AG04450 (cell line): ENCODE measurements around the gene SLC2A11. TPM values are rescaled to one million over a fixed set of nuclear protein-coding genes. Genes with fewer than 3 reads are reported as not detected.
A peak's percentile ranks its signal among the peaks of the same experiment; 100 is the strongest.

Experiments
- CTCF ChIA-PET: fragments of 300-600, 350-600 bp; formaldehyde crosslinking; extraction: SDS; loops from one replicate; lab custom pipeline; 2022; ENCODE audit warnings: antibody characterized with exemption, inconsistent platforms; lab: Charles Lee
- POLR2A ChIA-PET: fragments of 350-600 bp; formaldehyde crosslinking; extraction: SDS; loops from one replicate; lab custom pipeline; 2021; ENCODE audit warnings: antibody characterized with exemption, inconsistent platforms; lab: Yijun Ruan, JAX
- DNase-seq: peaks from one replicate; pipeline ENCODE4 v3.0.0-alpha.2; 2011; ENCODE audit warnings: low read depth, low spot score
- H3K27ac ChIP-seq: one replicate; pipeline ENCODE4 v1.5.1; 2012; ENCODE audit warnings: low read depth, low read length, control low read depth
- H3K27me3 ChIP-seq: one replicate; pipeline ENCODE4 v1.6.0; 2012; ENCODE audit warnings: low read length; ENCODE audit not compliant: control insufficient read depth, insufficient read depth
- H3K4me3 ChIP-seq: 2 replicates; pipeline ENCODE4 v1.5.1; 2011; ENCODE audit warnings: mild to moderate bottlenecking, low read depth, low read length, control low read depth
- H3K9me3 ChIP-seq: 2 replicates; pipeline ENCODE4 v1.5.1; 2012; ENCODE audit warnings: low read length; ENCODE audit not compliant: control insufficient read depth, insufficient read depth
- polyA plus RNA-seq: library from polyadenylated mRNA; depleted of rRNA; stranded (reverse); fragments of >200 nt; gene quantifications from 2 replicates; pipeline ENCODE4 v1.2.3, GENCODE V29; 2011
- TF ChIP-seq, protein P1 (sequence below): IDR thresholded peaks from 2 replicates; pipeline ENCODE4 v1.5.1; 2011; ENCODE audit warnings: low read depth, low read length, control low read depth, inconsistent platforms

Gene SLC2A11
- polyA plus RNA-seq, 1 experiment: 7.5 TPM

DNA sequence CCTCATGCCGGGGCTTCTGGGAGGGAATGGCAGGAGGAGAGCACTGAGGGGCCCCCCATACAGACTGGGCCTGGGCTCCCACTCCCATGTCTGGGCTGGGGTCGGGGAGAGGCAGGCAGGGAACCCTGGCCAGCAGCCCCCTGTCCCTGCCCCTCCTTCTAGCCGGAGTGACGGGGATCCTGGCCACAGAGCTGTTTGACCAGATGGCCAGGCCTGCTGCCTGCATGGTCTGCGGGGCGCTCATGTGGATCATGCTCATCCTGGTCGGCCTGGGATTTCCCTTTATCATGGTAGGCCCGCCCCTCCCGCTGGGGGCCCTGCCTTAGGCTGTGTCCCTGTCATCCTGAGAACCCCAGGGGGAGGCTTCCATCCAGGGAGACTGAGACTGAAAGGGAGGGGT, 26.5 kb downstream of the SLC2A11 start:
- TF ChIP-seq, protein P1, sequence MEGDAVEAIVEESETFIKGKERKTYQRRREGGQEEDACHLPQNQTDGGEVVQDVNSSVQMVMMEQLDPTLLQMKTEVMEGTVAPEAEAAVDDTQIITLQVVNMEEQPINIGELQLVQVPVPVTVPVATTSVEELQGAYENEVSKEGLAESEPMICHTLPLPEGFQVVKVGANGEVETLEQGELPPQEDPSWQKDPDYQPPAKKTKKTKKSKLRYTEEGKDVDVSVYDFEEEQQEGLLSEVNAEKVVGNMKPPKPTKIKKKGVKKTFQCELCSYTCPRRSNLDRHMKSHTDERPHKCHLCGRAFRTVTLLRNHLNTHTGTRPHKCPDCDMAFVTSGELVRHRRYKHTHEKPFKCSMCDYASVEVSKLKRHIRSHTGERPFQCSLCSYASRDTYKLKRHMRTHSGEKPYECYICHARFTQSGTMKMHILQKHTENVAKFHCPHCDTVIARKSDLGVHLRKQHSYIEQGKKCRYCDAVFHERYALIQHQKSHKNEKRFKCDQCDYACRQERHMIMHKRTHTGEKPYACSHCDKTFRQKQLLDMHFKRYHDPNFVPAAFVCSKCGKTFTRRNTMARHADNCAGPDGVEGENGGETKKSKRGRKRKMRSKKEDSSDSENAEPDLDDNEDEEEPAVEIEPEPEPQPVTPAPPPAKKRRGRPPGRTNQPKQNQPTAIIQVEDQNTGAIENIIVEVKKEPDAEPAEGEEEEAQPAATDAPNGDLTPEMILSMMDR: no peak
- CTCF ChIA-PET: interaction anchor here (1.9 kb wide), 1 partner anchor 35 kb away, joined by 6 read pairs; no protein-coding TSS in a partner anchor
- H3K9me3 ChIP-seq: no peaks in the 10 kb centered on the region; the same call in none of the 2 replicates
- DNase-seq: no peak
- POLR2A ChIA-PET: no interaction called here
- H3K27ac ChIP-seq: no peak overlapping the region
- H3K4me3 ChIP-seq: no peak overlapping the region
- no peaks in the 10 kb centered on the region for H3K27me3 ChIP-seq

DNA sequence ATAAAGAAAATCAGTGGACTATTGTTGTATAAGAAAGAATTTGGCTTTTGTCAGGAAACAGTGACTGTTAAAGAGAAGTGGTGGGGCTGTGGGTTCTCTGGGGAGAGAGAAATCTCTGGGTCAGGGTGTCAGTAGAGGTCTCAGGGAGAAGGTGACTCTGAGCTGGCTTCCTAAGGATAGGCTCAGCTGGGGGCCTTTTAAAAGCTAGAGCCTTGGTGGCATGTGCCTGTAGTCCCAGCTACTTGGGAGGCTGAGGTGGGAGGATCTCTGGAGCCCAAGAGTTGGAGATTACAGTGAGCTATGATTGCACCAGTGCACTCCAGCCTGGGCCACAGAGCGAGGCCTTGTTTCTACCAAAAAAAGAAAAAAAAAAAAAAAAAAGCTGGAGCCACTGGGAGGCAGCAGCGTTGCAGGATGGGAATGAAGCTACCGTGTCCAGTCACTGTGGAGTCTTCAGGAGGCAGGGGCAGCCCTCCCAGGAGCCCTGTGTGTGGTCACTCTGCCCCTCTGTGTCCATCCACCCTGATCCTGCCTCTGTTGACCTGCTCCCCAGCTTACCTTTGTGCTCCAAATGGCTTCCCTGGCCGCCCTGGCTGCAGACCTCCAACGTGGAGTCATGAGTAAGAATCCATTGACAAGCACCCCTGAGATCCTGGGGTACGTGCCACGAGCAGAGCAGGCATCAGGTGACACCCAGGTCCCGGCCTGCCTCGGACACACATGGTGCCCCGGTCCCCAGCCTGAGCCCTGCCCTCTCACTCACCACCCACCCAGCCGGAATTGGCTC, 31.1 kb downstream of the SLC2A11 start:
- DNase-seq: no peak
- TF ChIP-seq, protein P1: peak; percentile 39; the same call in 1 of the 2 replicates

DNA sequence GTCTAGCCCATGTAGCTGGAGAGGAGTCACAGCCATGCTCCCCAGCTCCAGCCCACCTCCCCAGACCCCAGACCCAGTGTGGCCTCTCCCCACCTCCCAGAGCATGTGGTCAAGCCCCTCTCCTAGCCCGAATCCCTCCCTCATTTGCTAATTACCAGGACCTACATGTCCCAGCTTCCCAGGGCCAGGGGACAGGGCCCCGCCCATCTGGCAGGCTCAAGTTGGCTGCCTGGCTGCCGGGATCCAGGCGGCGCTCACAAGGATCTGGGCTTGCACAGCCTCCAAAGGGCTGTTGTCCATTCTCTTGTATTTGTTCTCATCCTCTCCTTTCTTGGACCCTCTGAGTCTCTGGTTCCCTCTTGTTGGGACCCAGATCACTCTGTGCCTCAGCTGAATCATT, 31.9 kb downstream of the SLC2A11 start:
- TF ChIP-seq, protein P1: no peak
- Histone ChIP-seq H3K9me3 (no peaks in the 10 kb centered on the region; the same call in none of the 2 replicates), H3K4me3 (no peak overlapping the region), H3K27ac (no peak overlapping the region), H3K27me3 (no peaks in the 10 kb centered on the region)
- CTCF ChIA-PET: interaction anchor here (0.6 to 2.0 kb wide), 2 partner anchors 31 to 66 kb away, joined by 4 to 11 read pairs; no protein-coding TSS in a partner anchor
- POLR2A ChIA-PET: no interaction called here
- no peak for DNase-seq

More for the DNA sequence above, 31.1 kb downstream of the SLC2A11 start:
- Histone ChIP-seq H3K9me3 (no peaks in the 10 kb centered on the region; the same call in none of the 2 replicates), H3K4me3 (no peak overlapping the region), H3K27ac (peak overlapping the region; percentile 85), H3K27me3 (no peaks in the 10 kb centered on the region)
- ChIA-PET POLR2A (interaction anchor here (0.8 to 0.9 kb wide), 3 partner anchors 25 to 32 kb away, joined by 3 to 4 read pairs (median 3); partner anchors contain the start of gene SLC2A11), CTCF (interaction anchor here (0.5 to 2.0 kb wide), 12 partner anchors 16 to 603 kb away, joined by 3 to 11 read pairs (median 4); no protein-coding TSS in a partner anchor)

DNA sequence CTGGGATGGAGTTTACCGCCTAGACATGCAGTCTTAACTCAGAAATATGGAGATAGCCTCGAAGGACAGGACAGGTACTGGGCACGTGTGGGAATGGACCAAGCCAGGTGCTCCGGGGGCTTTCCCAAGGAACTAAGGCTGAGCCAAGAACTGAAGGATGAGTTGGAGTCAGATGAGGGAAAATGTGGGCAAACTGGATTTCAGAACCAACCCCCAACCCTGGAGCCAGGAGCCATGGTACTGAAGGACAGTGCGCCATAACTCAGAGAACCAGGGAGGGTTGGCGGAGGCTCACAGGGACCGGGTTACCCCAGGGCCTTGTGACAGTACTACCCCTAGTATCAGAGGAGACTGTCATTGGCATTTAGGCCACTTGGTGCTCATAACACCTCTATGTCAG, 34.1 kb downstream of the SLC2A11 start:
- Histone ChIP-seq H3K4me3 (no peak overlapping the region), H3K9me3 (no peaks in the 10 kb centered on the region; the same call in 1 of the 2 replicates), H3K27me3 (no peaks in the 10 kb centered on the region), H3K27ac (no peak overlapping the region)
- TF ChIP-seq, protein P1: no peak
- CTCF ChIA-PET: no interaction called here
- POLR2A ChIA-PET: no interaction called here
- DNase-seq: no peak

DNA sequence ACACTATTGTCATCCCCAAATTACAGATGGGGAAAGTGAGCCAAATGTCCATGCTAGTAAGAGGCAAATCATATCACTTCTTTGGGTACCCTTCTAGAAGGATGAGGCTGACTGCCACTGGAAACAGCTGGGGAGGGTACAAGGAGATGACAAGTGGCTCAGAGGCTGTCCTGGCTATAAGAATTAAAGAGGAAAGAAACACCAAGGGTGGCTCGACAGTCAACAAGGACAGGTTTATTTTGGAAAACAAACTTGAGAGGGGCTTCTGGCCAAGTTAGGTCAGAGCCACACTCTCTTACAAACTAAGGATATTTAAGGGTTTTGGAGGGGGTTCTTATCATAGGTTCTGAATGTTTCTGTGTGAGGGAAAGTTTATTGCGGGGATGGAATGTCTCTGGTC, 34.5 kb downstream of the SLC2A11 start:
- no peak for DNase-seq
- TF ChIP-seq, protein P1: no peak
- H3K9me3 ChIP-seq: no peaks in the 10 kb centered on the region; the same call in 1 of the 2 replicates
- ChIA-PET POLR2A (no interaction called here), CTCF (no interaction called here)
- no peak overlapping the region for H3K27ac ChIP-seq
- no peak overlapping the region for H3K4me3 ChIP-seq
- no peaks in the 10 kb centered on the region for H3K27me3 ChIP-seq
